ENCODE data around the gene TNIP1.

Gene TNIP1

DNA sequence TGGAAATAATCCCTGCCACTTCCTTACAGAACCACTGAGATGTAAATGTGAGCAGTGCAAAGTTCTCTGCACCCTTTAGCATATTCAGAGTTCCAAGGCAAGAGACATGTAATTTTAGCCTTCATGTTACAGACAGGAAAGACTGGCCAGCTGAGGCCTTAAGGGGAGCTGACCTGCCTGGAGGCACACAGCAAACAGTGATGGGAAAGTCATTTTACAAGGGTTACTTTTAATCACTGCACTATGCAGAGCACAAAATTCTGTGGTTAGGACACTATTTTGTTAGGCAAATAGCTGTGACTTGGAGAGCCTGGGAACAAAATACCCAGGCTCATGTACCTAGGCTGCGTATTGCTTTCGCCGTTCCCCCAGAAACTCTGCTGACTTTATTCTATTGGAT, 30.2 kb upstream of the TNIP1 start:
- H3K9me3 Mint-ChIP-seq, result no peaks in the 10 kb centered on the region
- no peak overlapping the region for H3K27ac Mint-ChIP-seq
- H3K27me3 Mint-ChIP-seq, result no peaks in the 10 kb centered on the region
- H3K36me3 Mint-ChIP-seq (ENCODE audit: low read depth), result peaks cover 57% of the 10 kb centered on the region
- H3K4me1 Mint-ChIP-seq, result peaks cover 9% of the 10 kb centered on the region
- DNase-seq, result no peak
- no peak for ATAC-seq
- H3K4me3 Mint-ChIP-seq, result no peak overlapping the region

DNA sequence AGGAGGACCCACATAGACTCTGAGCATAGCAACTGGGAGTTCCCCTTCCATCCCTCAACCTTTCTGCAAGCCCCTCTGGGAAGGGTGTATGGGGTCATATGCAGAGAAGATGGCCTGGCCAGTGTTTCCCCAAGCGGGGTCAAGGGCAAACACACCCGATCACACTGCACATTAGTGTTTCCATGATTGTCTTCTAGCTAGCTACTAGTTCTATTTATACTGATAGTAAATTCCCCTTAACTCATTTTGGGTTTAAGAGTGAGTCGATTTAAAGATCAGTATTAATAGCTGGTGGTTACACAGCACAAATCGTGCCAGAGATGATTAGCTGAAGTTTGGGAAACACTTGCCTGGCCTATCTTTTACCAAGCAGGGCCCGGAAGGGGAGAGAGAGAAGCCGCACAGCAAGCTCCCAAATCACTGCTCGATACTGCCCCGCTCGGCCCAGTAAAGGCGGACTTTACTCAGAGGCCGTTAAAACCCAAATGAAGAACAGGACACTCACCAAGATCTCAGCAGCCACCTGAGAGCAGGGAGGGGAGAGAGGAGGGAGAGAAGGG, 29.4 kb upstream of the TNIP1 start:
- peak overlapping the region; percentile 28 for H3K27ac Mint-ChIP-seq
- H3K4me3 Mint-ChIP-seq, result peak overlapping the region; percentile 17
- H3K4me1 Mint-ChIP-seq, result peaks cover 3% of the 10 kb centered on the region
- no peaks in the 10 kb centered on the region for H3K27me3 Mint-ChIP-seq
- no peak for ATAC-seq
- no peak for DNase-seq
- H3K36me3 Mint-ChIP-seq (ENCODE audit: low read depth), result peaks cover 63% of the 10 kb centered on the region
- H3K9me3 Mint-ChIP-seq, result no peaks in the 10 kb centered on the region

DNA sequence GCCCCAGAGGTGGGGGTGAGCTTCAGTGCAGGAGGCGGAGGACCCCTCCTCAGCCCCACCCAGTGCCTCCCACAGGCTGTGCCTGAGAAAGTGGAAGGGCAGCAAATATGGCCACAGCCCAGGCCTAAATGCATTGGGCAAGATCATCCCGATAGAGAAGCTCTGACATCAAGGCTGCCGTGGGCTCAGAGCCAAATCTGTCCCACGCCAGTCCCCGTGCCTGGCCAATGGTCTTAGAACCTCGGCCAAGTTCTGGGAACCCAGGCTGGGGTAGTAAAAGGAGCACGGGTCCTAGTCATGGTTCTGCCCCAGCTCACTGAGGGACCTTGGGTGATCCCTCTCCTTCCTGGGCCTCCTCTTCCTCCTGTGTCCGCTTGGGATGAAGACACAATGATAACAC, 27.7 kb upstream of the TNIP1 start:
- H3K27me3 Mint-ChIP-seq, result no peaks in the 10 kb centered on the region
- H3K4me1 Mint-ChIP-seq, result peaks cover 3% of the 10 kb centered on the region
- H3K4me3 Mint-ChIP-seq, result no peak overlapping the region
- no peak for ATAC-seq
- no peaks in the 10 kb centered on the region for H3K9me3 Mint-ChIP-seq
- H3K36me3 Mint-ChIP-seq (ENCODE audit: low read depth), result peaks cover 64% of the 10 kb centered on the region
- no peak overlapping the region for H3K27ac Mint-ChIP-seq
- no peak for DNase-seq

DNA sequence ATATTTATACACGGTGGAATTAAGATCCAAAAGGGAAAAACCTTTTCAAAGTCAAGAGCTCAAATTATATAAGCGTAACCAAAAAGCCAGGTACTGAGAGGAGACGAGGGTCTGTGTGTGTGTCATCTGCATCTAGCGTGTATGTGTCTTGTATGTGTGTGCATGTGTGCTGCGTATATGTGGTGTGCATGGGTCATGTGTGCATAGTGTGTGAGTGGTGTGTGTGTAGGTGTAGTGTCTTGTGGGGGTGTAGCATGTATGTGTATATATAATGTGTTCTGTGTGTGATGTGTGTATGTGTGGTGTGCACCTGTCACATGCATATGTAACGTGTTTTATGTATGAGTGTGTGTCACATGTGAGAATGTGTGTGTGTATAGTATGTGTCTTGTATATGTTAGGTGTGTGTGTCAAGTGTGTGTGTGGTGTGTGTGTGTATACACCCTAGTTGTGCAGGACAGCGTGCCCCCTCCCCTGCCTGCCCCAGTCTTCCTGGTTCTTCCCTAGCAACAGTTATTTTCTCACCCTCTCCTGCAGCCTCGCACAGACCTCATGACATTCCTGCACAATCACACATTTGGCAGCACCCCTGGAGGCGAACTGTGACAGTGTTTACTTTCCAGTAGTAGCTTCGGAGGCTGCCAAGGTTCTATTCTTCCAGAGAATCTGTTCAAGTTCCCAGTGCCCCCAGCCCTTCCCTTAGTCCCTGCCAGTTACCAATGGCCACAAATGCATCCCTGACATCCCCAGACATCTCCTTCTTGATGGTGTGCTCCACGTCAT, 27.1 kb upstream of the TNIP1 start:
- H3K9me3 Mint-ChIP-seq, result no peaks in the 10 kb centered on the region
- no peak overlapping the region for H3K4me3 Mint-ChIP-seq

DNA sequence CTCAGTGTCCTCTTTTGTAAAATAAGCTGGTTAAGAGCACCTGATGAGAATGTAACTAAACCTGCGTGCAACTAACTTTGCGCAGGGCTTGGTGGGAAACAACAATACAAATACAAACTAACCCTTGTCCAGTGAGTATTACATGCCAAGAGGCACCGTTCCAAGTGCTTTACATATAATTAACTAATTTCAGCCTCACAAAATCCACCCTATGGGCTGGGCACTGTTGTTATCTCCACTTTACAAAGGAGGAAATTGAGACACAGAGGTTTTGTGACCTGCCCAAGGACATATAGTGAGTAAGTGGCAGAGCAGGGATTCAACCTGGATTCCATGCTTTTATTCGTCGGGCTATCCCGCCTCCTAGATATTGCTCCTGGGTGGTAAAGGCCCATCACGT, 26.2 kb upstream of the TNIP1 start:
- peaks cover 65% of the 10 kb centered on the region for H3K36me3 Mint-ChIP-seq (ENCODE audit: low read depth)
- DNase-seq, result no peak
- H3K27me3 Mint-ChIP-seq, result no peaks in the 10 kb centered on the region
- no peak for ATAC-seq
- no peak overlapping the region for H3K4me3 Mint-ChIP-seq
- H3K27ac Mint-ChIP-seq, result no peak overlapping the region
- no peaks in the 10 kb centered on the region for H3K9me3 Mint-ChIP-seq
- peaks cover 3% of the 10 kb centered on the region for H3K4me1 Mint-ChIP-seq

More for the DNA sequence above, 27.1 kb upstream of the TNIP1 start:
- DNase-seq, result no peak
- peaks cover 3% of the 10 kb centered on the region for H3K4me1 Mint-ChIP-seq
- no peak overlapping the region for H3K27ac Mint-ChIP-seq
- peaks cover 66% of the 10 kb centered on the region for H3K36me3 Mint-ChIP-seq (ENCODE audit: low read depth)
- ATAC-seq, result no peak
- no peaks in the 10 kb centered on the region for H3K27me3 Mint-ChIP-seq

DNA sequence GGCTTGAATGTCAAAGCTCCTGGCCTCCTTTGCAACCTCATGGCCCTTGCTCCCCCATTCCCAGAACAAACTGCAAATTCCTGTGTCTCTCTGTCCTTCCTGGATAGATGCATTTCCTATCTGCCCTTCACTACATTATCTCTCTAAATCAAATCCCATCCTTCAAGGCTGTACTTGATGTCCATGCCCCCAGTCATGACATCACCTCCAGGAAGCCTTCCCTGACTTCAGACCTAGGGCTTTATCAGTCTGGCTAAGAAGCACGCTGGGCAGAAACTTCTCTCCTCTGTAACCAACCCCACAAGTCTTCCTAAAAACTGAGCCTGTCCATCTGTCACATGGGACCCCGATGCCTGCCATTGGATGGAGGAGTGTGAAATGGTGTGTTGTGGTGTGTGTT, 25.7 kb upstream of the TNIP1 start:
- H3K27ac Mint-ChIP-seq, result no peak overlapping the region
- no peak overlapping the region for H3K4me3 Mint-ChIP-seq
- H3K36me3 Mint-ChIP-seq (ENCODE audit: low read depth), result peaks cover 67% of the 10 kb centered on the region
- H3K27me3 Mint-ChIP-seq, result no peaks in the 10 kb centered on the region
- H3K4me1 Mint-ChIP-seq, result peaks cover 7% of the 10 kb centered on the region
- no peaks in the 10 kb centered on the region for H3K9me3 Mint-ChIP-seq
- ATAC-seq (no peak), DNase-seq (no peak)

DNA sequence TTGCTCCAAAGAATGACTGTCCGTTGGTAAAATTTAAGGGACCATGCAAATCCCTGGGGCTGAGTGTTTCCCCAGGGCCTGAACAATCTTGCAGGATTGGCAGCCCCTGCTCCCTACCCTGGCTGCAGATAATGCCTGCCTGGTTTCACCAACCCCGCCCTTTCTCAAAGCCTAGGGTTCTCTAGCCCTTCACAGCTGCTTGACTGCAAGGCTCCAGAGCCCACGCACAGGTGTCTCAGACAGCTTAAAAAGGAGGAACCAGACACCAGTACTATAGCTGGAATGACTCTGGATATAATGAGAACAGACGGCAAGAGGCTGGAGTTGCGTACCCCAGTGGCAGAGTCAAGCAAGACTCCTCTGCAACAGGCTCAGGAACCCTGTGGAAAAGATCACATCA, 25.2 kb upstream of the TNIP1 start:
- no peak overlapping the region for H3K4me3 Mint-ChIP-seq
- no peak overlapping the region for H3K27ac Mint-ChIP-seq
- DNase-seq (no peak), ATAC-seq (no peak)
- peaks cover 69% of the 10 kb centered on the region for H3K36me3 Mint-ChIP-seq (ENCODE audit: low read depth)
- no peaks in the 10 kb centered on the region for H3K9me3 Mint-ChIP-seq
- peaks cover 8% of the 10 kb centered on the region for H3K4me1 Mint-ChIP-seq
- no peaks in the 10 kb centered on the region for H3K27me3 Mint-ChIP-seq

DNA sequence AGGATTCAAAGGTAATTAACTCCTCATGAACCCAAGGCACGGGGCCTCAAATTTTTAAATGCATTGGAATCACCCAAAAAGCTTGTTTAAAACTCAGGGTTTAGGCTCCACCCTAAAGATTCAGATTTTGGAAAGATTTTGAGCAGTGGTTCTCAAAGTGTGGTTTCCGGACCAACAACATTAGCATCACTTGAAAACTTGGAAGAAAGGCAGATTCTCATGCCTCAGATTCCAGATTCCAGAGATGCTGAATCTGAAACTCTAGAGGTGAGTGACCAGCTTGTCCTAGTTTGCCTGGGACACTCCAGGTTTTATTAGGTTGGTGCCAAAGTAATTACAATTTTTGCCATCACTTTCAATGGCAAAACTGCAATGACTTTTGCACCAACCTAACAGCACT, 24.7 kb upstream of the TNIP1 start:
- Mint-ChIP-seq H3K9me3 (no peaks in the 10 kb centered on the region), H3K4me3 (no peak overlapping the region), H3K4me1 (peaks cover 12% of the 10 kb centered on the region), H3K27ac (no peak overlapping the region), H3K27me3 (no peaks in the 10 kb centered on the region), H3K36me3 (ENCODE audit: low read depth) (peaks cover 69% of the 10 kb centered on the region)
- DNase-seq (no peak), ATAC-seq (no peak)

DNA sequence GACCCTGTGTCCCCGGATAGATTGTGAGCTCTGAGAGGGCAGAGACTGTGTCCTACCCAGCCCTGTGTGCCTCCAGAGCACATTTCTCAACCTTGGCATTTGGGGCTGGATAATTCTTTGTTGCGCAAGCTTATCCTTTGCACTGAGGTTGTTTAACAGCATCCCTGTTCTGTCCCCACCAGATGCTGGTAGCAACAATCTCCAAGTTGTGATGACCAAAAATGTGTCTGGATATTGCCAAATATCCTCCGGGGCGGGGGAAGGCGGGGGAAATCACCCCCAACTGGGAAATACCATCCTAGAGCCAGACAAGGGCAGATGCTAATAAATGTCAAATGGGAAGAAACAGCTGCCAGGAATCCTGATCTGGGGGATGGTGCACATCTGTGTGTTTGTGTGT, 24.0 kb upstream of the TNIP1 start:
- Mint-ChIP-seq H3K36me3 (ENCODE audit: low read depth) (peaks cover 68% of the 10 kb centered on the region), H3K27ac (no peak overlapping the region), H3K4me1 (peaks cover 17% of the 10 kb centered on the region), H3K27me3 (no peaks in the 10 kb centered on the region), H3K9me3 (no peaks in the 10 kb centered on the region), H3K4me3 (no peak overlapping the region)
- DNase-seq, result no peak
- ATAC-seq, result no peak

DNA sequence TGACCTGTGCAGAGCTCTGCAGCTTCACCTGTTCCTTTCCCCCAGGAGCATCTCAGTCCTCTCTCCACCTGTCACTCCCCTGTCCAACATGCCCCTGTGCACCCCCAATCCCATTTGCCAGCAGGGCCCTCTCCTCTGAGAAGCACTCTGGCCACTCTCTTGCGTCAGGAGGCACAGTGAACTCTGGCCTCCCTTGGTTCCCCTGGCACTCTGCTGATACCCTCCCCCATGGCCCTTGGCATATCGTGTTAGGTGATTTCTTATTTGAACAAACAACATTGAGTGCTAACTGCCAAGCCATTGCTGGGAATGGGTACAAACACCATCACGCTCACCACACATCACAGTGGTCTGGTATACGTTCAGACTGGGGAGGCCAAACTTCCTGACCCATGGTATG, 20.9 kb upstream of the TNIP1 start:
- no peak for ATAC-seq
- Mint-ChIP-seq H3K36me3 (ENCODE audit: low read depth) (peaks cover 59% of the 10 kb centered on the region), H3K9me3 (no peaks in the 10 kb centered on the region), H3K4me3 (no peak overlapping the region), H3K4me1 (peaks cover 48% of the 10 kb centered on the region), H3K27me3 (no peaks in the 10 kb centered on the region), H3K27ac (peak overlapping the region; percentile 37)
- DNase-seq, result no peak

DNA sequence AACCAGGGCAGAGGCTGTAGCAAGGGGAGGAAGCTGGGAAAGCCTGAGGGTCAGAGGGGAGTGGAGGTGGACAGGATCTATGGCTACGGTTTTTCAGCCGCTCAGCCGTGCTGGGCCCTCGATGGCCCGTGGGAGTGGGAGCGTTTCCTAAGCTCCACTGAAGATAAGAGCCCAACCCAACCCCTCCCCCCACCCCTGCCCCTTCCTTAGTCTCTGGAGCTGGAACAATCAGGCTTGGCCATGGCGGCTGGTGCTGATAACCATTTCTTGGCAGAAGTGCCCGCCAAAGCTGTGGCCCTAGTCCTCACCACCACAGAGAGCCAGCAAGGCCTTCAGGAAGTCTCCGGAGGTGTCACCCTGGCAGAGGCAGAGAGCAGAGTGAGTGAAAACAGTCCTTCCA, 20.3 kb upstream of the TNIP1 start:
- H3K4me3 Mint-ChIP-seq, result no peak overlapping the region
- H3K9me3 Mint-ChIP-seq, result no peaks in the 10 kb centered on the region
- H3K4me1 Mint-ChIP-seq, result peaks cover 53% of the 10 kb centered on the region
- H3K36me3 Mint-ChIP-seq (ENCODE audit: low read depth), result peaks cover 56% of the 10 kb centered on the region
- no peak overlapping the region for H3K27ac Mint-ChIP-seq
- DNase-seq (no peak), ATAC-seq (no peak)
- no peaks in the 10 kb centered on the region for H3K27me3 Mint-ChIP-seq

DNA sequence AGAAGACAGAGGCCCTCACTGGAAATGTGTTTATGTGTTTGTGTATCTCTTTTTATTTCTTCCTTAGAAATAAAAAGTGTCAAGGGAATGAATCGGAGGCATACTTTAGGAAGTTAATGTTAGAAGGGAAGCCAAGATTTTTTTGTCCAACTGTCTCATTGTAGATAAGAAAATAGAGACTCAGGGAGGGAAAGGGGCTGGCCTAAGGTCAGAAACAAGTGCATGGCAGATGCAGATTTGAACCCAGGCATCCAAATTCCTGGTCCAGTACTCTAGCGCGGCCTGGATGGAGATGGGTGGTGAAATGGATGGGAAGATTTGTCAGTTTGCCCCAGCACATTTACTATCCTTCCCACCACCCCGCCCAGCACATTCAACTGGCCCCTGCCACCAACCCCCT, 19.8 kb upstream of the TNIP1 start:
- Mint-ChIP-seq H3K27me3 (no peaks in the 10 kb centered on the region), H3K4me3 (no peak overlapping the region), H3K27ac (no peak overlapping the region), H3K36me3 (ENCODE audit: low read depth) (peaks cover 54% of the 10 kb centered on the region), H3K4me1 (peaks cover 58% of the 10 kb centered on the region), H3K9me3 (no peaks in the 10 kb centered on the region)
- ATAC-seq (no peak), DNase-seq (no peak)

DNA sequence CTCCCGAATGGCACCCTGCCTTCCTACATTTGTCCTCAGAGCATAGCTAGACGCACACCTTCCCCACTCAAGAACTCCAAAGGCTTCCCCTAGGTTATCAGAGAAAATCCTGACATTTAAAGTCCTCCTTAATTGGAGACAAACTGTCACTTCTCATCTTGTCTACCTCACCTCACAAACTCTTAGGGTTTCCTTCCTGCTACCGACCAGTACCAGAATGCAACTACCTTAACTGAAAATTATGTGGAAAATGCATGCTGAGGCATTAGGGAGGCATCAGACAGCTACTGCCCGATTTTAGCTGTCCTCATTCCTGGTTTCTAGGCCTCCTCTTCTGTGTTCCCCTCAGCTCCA, 17.9 kb upstream of the TNIP1 start:
- no peak for ATAC-seq

DNA sequence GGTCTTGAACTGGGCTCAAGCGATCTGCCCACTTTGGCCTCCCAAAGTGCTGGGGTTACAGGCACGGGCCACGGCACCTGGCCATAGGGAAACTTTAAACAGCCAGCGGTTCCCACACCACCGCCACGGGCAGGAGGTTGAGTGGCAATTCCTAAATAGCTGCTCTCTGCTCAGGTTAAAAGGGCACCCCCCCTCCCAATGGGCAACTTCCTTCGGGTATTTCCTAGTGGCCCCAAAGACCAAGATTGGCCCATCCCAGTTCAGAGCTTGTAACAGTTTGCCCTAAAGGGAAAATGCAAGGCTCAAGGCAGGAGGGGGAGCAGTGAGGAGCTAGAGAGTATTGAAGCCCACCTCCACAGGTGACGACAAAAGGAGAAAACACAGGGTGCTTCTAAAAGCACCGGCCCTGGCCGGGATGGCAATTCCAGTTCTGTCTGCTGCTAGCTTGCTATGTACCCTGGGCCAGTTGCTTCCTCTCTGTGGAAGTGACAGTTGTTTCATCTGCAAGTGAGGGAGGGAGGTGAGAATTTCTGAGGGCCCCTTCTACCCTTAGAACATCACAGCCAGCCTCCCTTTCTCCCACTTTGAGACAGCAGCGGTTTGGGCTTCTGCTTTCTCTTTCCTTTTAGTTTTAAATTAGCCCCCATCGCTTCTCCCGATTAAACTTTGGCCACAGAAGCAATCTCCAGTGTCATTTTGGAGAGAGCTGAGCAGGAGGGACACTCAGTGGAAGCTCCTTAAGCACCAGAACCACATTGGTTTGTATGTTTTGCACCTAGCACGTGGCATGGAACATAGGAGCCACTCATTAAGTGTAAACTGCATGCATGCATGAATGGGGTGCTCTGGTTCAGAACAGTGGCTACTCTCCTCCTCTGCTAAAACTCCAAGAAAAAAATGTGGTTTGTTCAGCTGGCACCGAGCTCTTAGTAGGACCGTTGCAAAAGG, 17.3 kb upstream of the TNIP1 start:
- ATAC-seq (peak; percentile 60), DNase-seq (peak; percentile 41)
- Mint-ChIP-seq H3K27ac (peak overlapping the region; percentile 61), H3K4me3 (peak overlapping the region; percentile 35), H3K27me3 (no peaks in the 10 kb centered on the region), H3K4me1 (peaks cover 84% of the 10 kb centered on the region), H3K36me3 (ENCODE audit: low read depth) (peaks cover 38% of the 10 kb centered on the region), H3K9me3 (no peaks in the 10 kb centered on the region)

More for the DNA sequence above, 17.9 kb upstream of the TNIP1 start:
- H3K9me3 Mint-ChIP-seq, result no peaks in the 10 kb centered on the region
- peaks cover 77% of the 10 kb centered on the region for H3K4me1 Mint-ChIP-seq
- no peak for DNase-seq
- H3K27ac Mint-ChIP-seq, result peak overlapping the region; percentile 61
- peaks cover 42% of the 10 kb centered on the region for H3K36me3 Mint-ChIP-seq (ENCODE audit: low read depth)
- H3K27me3 Mint-ChIP-seq, result no peaks in the 10 kb centered on the region
- H3K4me3 Mint-ChIP-seq, result peak overlapping the region; percentile 35

DNA sequence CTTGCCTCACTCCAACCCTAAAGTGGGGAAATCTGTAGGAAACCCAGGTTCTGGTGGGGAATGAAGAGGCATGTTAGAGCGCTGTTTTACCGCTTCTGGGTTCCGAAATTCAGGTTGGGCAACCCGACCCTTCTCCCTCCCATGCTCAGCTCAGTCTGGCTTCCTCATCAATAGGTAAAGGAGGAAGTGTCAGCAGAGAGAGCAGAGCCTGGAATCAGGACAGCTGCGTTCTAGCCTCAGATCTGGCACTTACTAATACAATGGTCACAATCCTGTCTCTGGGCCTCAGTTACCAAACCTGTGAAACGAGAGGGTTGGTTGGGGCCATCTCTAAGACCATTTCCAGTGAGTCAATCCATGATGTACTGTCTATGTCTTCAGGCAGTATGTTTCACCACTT, 16.2 kb upstream of the TNIP1 start:
- Mint-ChIP-seq H3K4me1 (peaks cover 91% of the 10 kb centered on the region), H3K36me3 (ENCODE audit: low read depth) (peaks cover 31% of the 10 kb centered on the region), H3K27ac (peak overlapping the region; percentile 61)

More for the DNA sequence above, 16.2 kb upstream of the TNIP1 start:
- no peaks in the 10 kb centered on the region for H3K27me3 Mint-ChIP-seq
- DNase-seq (no peak), ATAC-seq (no peak)
- no peak overlapping the region for H3K4me3 Mint-ChIP-seq
- no peaks in the 10 kb centered on the region for H3K9me3 Mint-ChIP-seq
